Measurements from ENCODE around the gene PCDHGA1.

Gene PCDHGA1

DNA sequence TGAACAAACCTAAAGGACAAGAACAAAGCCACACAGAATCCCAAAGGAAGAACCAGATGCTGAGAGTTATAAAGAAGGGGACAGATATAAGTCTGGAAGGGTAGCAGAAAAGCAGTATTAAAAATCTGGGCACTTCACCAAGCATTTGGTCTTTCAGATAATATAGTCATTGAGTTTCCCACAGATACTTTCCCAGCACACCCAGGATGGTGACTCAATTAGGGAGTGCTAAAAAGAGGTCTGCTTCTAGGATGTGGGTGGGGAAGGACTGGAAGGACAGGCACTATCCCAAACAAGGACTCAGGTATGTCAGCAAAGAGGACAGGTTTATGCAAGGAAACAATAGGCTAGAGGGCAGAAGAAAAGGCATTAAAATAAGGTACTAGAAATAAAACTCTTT, 229.1 kb downstream of the PCDHGA1 start:
- TF ChIP-seq, protein P1, sequence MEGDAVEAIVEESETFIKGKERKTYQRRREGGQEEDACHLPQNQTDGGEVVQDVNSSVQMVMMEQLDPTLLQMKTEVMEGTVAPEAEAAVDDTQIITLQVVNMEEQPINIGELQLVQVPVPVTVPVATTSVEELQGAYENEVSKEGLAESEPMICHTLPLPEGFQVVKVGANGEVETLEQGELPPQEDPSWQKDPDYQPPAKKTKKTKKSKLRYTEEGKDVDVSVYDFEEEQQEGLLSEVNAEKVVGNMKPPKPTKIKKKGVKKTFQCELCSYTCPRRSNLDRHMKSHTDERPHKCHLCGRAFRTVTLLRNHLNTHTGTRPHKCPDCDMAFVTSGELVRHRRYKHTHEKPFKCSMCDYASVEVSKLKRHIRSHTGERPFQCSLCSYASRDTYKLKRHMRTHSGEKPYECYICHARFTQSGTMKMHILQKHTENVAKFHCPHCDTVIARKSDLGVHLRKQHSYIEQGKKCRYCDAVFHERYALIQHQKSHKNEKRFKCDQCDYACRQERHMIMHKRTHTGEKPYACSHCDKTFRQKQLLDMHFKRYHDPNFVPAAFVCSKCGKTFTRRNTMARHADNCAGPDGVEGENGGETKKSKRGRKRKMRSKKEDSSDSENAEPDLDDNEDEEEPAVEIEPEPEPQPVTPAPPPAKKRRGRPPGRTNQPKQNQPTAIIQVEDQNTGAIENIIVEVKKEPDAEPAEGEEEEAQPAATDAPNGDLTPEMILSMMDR (IDR thresholded peaks at IDR 0.05): no peak
- no peak for TF ChIP-seq ZFX (IDR thresholded peaks at IDR 0.05; ENCODE audit: borderline replicate concordance)
- peak overlapping the region; percentile 79; the same call in 1 of the 2 replicates for H3K27ac ChIP-seq

GRCh38 chr5:141560151-141560550, 229.8 kb downstream of the PCDHGA1 start:
- TF ChIP-seq, protein P1 (IDR thresholded peaks at IDR 0.05): no peak
- no peak for TF ChIP-seq ZFX (IDR thresholded peaks at IDR 0.05; ENCODE audit: borderline replicate concordance)
- peak overlapping the region; percentile 79 for H3K27ac ChIP-seq

DNA sequence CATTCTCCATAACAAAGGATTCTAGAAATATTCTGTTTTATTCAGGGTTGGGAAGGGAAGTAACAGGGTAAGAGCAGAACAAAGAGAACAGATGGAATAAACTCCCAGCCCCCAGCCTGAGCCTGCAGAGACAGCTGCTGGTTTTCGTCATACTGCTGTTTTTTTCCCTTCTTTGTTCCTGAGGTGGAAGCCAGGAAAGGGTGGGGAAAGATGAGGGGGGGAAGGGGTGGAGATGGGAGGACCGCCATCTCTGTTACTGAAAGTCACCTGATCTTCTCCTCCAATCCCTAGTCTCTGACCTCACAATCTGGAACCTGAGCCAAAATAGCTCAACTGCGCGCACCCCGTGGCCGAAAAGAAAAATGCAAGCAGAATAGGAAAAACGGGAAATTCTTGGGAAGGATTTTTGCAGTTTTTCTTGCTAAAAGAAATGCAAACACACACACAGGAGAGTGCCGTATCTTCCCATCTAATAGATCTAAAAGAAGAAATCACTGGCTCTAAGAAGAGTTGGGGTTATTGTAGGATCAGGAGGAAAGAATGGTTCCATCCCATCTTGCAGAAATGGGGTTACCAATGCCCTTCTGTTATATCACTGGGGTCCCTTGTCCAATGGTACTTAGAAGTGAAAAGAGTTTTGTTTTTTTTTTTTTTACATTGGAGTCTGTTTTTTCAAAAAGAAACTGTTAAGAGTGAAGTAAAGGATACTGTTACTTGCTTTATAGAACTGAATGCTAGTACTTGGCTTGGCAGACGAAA, 230.6 kb downstream of the PCDHGA1 start:
- peak overlapping the region; percentile 79 for H3K27ac ChIP-seq
- TF ChIP-seq, protein P1 (IDR thresholded peaks at IDR 0.05): peak; percentile 32
- no peak for TF ChIP-seq ZFX (IDR thresholded peaks at IDR 0.05; ENCODE audit: borderline replicate concordance)

Data from 22Rv1 (cell line).